ENCODE measurements around the gene RAPGEF5.
A peak's percentile ranks its signal among the peaks of the same experiment; 100 is the strongest.

The RAPGEF5 gene

GRCh38 chr7:22305706-22306105 lies 51.2 kb downstream of the RAPGEF5 start:
- no peak for DNase-seq

- DNase-seq: no peak
Measured at GRCh38 chr7:22302951-22303423, 54.0 kb downstream of the RAPGEF5 start.

- DNase-seq: no peak
Measured at GRCh38 chr7:22302193-22302592, 54.8 kb downstream of the RAPGEF5 start.

GRCh38 chr7:22301790-22302189 lies 55.2 kb downstream of the RAPGEF5 start:
- DNase-seq: no peak

- no peak for DNase-seq
Measured at GRCh38 chr7:22300839-22301238, 56.1 kb downstream of the RAPGEF5 start.

- no peak for DNase-seq
Measured at GRCh38 chr7:22296916-22297315, 60.0 kb downstream of the RAPGEF5 start.

GRCh38 chr7:22296265-22296566 lies 60.7 kb downstream of the RAPGEF5 start:
- DNase-seq: no peak

GRCh38 chr7:22295402-22296264 lies 61.3 kb downstream of the RAPGEF5 start:
- DNase-seq: peak in 1 of 5 donors; percentile 2

GRCh38 chr7:22292531-22292930 lies 64.4 kb downstream of the RAPGEF5 start:
- DNase-seq: peak in 1 of 5 donors; percentile 37

GRCh38 chr7:22291977-22292376 lies 65.0 kb downstream of the RAPGEF5 start:
- no peak for DNase-seq

- no peak for DNase-seq
Measured at GRCh38 chr7:22288202-22288601, 68.8 kb downstream of the RAPGEF5 start.

GRCh38 chr7:22287412-22287811 lies 69.5 kb downstream of the RAPGEF5 start:
- DNase-seq: no peak

GRCh38 chr7:22286436-22286835 lies 70.5 kb downstream of the RAPGEF5 start:
- DNase-seq: no peak

- no peak for DNase-seq
Measured at GRCh38 chr7:22281481-22281880, 75.5 kb downstream of the RAPGEF5 start.

GRCh38 chr7:22280031-22280430 lies 76.9 kb downstream of the RAPGEF5 start:
- DNase-seq: no peak

- DNase-seq: no peak
Measured at GRCh38 chr7:22278660-22279059, 78.3 kb downstream of the RAPGEF5 start.

GRCh38 chr7:22277375-22277774 lies 79.6 kb downstream of the RAPGEF5 start:
- DNase-seq: no peak

GRCh38 chr7:22275661-22276060 lies 81.3 kb downstream of the RAPGEF5 start:
- DNase-seq: no peak

GRCh38 chr7:22271311-22271710 lies 85.6 kb downstream of the RAPGEF5 start:
- DNase-seq: no peak

GRCh38 chr7:22270371-22270770 lies 86.6 kb downstream of the RAPGEF5 start:
- no peak for DNase-seq

GRCh38 chr7:22269963-22270362 lies 87.0 kb downstream of the RAPGEF5 start:
- DNase-seq: no peak

- DNase-seq: no peak
Measured at GRCh38 chr7:22268884-22269421, 88.0 kb downstream of the RAPGEF5 start.

GRCh38 chr7:22267930-22268615 lies 88.9 kb downstream of the RAPGEF5 start:
- no peak for DNase-seq

GRCh38 chr7:22262538-22262937 lies 94.4 kb downstream of the RAPGEF5 start:
- DNase-seq: no peak

All from T-helper 1 cell (primary cell).